ENCODE data around the gene KLHL8.

GRCh38 chr4:87216469-87216868, 3.9 kb downstream of the KLHL8 start:
- TF ChIP-seq, protein P1, sequence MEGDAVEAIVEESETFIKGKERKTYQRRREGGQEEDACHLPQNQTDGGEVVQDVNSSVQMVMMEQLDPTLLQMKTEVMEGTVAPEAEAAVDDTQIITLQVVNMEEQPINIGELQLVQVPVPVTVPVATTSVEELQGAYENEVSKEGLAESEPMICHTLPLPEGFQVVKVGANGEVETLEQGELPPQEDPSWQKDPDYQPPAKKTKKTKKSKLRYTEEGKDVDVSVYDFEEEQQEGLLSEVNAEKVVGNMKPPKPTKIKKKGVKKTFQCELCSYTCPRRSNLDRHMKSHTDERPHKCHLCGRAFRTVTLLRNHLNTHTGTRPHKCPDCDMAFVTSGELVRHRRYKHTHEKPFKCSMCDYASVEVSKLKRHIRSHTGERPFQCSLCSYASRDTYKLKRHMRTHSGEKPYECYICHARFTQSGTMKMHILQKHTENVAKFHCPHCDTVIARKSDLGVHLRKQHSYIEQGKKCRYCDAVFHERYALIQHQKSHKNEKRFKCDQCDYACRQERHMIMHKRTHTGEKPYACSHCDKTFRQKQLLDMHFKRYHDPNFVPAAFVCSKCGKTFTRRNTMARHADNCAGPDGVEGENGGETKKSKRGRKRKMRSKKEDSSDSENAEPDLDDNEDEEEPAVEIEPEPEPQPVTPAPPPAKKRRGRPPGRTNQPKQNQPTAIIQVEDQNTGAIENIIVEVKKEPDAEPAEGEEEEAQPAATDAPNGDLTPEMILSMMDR (IDR thresholded peaks at IDR 0.05): no peak
- TF ChIP-seq POLR2A (IDR thresholded peaks at IDR 0.05): no peak
